OCI-LY7 (cell line): ENCODE results near the gene RPL12. TPM values are rescaled to one million over a fixed set of nuclear protein-coding genes. Genes with fewer than 3 reads are reported as not detected.

Experiments used
- BruUV-seq: library from RNA; stranded (reverse); fragments of 400-500 nt; replicated peaks from 2 replicates; lab custom pipeline; 2021; lab: Mats Ljungman, UMichigan
- CTCF ChIA-PET: fragments of 300-600 bp; sonication (Branson Sonifier 250); formaldehyde crosslinking; loops from one replicate; lab custom pipeline; 2022; ENCODE audit warnings: antibody characterized with exemption; ENCODE audit not compliant: unreplicated experiment; lab: Charles Lee
- POLR2A ChIA-PET: fragments of 300-600 bp; sonication (Branson Sonifier 250); formaldehyde crosslinking; loops from one replicate; lab custom pipeline; 2022; ENCODE audit warnings: antibody characterized with exemption; lab: Charles Lee
- DNase-seq: peaks from one replicate; pipeline ENCODE4 v3.0.0-alpha.2; 2015; ENCODE audit warnings: low spot score
- H2AFZ ChIP-seq: fragments of 200-600 bp; sonication (generic), shearing (Covaris generic); 2 replicates; pipeline ENCODE4 v1.6.1; 2014; ENCODE audit warnings: mild to moderate bottlenecking, antibody characterized with exemption, low read length, moderate library complexity
- H3K27ac ChIP-seq: fragments of 200-600 bp; sonication (generic); 2 replicates; pipeline ENCODE4 v1.5.1; 2014; ENCODE audit warnings: mixed run types, low read depth, mild to moderate bottlenecking, moderate library complexity, low read length, inconsistent platforms; ENCODE audit not compliant: poor library complexity, severe bottlenecking
- H3K36me3 ChIP-seq: fragments of 200-600 bp; sonication (generic); 2 replicates; pipeline ENCODE4 v1.6.1; 2014; ENCODE audit warnings: mild to moderate bottlenecking, antibody characterized with exemption, low read length, moderate library complexity, mixed read lengths; ENCODE audit not compliant: insufficient read depth
- H3K4me1 ChIP-seq: fragments of 200-600 bp; sonication (generic); 2 replicates; pipeline ENCODE4 v1.5.1; 2014; ENCODE audit warnings: mild to moderate bottlenecking, low read length; ENCODE audit not compliant: insufficient read depth, poor library complexity, severe bottlenecking
- H3K4me2 ChIP-seq: fragments of 200-600 bp; sonication (generic); 2 replicates; pipeline ENCODE4 v1.6.1; 2014; ENCODE audit warnings: mild to moderate bottlenecking, low read length
- H3K4me3 ChIP-seq: fragments of 200-600 bp; sonication (generic); 2 replicates; pipeline ENCODE4 v1.5.1; 2014; ENCODE audit warnings: mild to moderate bottlenecking, low read depth, low read length; ENCODE audit not compliant: poor library complexity, severe bottlenecking
- H3K79me2 ChIP-seq: fragments of 200-600 bp; sonication (generic); 2 replicates; pipeline ENCODE4 v1.6.1; 2016; ENCODE audit warnings: low read depth, mild to moderate bottlenecking, low read length, moderate library complexity, mixed read lengths; ENCODE audit not compliant: insufficient read depth
- H3K9me2 ChIP-seq: fragments of 200-600 bp; sonication (generic); 2 replicates; pipeline ENCODE4 v1.6.1; 2016; ENCODE audit warnings: mild to moderate bottlenecking, low read length, mixed read lengths; ENCODE audit not compliant: insufficient read depth
- H3K9me3 ChIP-seq: fragments of 200-600 bp; sonication (generic); 2 replicates; pipeline ENCODE4 v1.6.1; 2014; ENCODE audit warnings: mild to moderate bottlenecking, mixed run types, low read length, mixed read lengths
- H4K20me1 ChIP-seq: fragments of 200-600 bp; sonication (generic); 2 replicates; pipeline ENCODE4 v1.6.1; 2014; ENCODE audit warnings: mild to moderate bottlenecking, antibody characterized with exemption, low read length, moderate library complexity, mixed read lengths; ENCODE audit not compliant: insufficient read depth
- EZH2phosphoT487 ChIP-seq: fragments of 200-600 bp; sonication (generic); IDR thresholded peaks from 2 replicates; pipeline ENCODE4 v1.6.1; 2018; ENCODE audit warnings: low read depth, borderline replicate concordance, mild to moderate bottlenecking, mixed run types, antibody characterized with exemption, low read length, moderate library complexity, mixed read lengths
- intact Hi-C: fragments of 100-400 bp; cut with micrococcal nuclease; formaldehyde crosslinking; loops from one replicate; pipeline ENCODE4 v1.10.0; 2022; ENCODE audit not compliant: unreplicated experiment
- total RNA-seq, 2 experiments: library from RNA; depleted of rRNA in 1 of 2; stranded (reverse); fragments of >200 nt in 1 of 2; shearing (Covaris generic) in 1 of 2; gene quantifications; 2 replicates each; pipeline ENCODE4 v1.2.3, GENCODE V29; 2014 to 2022
- TF ChIP-seq, protein P1 (sequence below): fragments of 200-600 bp; sonication (generic); conservative IDR thresholded peaks from 2 replicates; pipeline ENCODE4 v1.5.1; 2014; ENCODE audit warnings: mild to moderate bottlenecking, antibody characterized with exemption, low read length, moderate library complexity, mixed read lengths

RPL12 gene
- total RNA-seq, 2 experiments from 2014 or later = 1,622 to 1,868 TPM

DNA sequence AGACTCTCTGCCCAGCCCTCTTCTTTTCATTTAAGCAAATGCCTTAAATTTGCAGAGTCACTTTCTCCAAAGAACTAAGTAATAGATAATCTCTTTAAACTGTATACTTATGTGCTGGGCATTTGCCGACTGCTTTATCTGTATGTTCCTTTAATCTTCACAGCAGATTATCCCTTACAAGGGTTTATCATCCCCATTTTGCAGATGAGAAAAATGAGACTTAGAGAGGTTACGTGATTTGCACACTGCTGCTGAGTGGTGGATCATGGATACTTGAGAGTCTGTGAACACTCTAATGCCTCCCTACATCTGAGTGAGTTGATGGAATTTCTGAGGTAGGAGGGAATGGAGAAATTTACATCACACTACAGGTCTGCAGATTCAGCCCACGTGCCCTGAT lies 22.9 kb downstream of the RPL12 start:
- ChIA-PET CTCF (no interaction called here), POLR2A (no interaction called here)
- H3K9me2 ChIP-seq = no peaks in the 10 kb centered on the region
- no peaks in the 10 kb centered on the region for H4K20me1 ChIP-seq
- intact Hi-C loops = no loop called here
- H3K4me2 ChIP-seq = no peak overlapping the region
- TF ChIP-seq, protein P1, sequence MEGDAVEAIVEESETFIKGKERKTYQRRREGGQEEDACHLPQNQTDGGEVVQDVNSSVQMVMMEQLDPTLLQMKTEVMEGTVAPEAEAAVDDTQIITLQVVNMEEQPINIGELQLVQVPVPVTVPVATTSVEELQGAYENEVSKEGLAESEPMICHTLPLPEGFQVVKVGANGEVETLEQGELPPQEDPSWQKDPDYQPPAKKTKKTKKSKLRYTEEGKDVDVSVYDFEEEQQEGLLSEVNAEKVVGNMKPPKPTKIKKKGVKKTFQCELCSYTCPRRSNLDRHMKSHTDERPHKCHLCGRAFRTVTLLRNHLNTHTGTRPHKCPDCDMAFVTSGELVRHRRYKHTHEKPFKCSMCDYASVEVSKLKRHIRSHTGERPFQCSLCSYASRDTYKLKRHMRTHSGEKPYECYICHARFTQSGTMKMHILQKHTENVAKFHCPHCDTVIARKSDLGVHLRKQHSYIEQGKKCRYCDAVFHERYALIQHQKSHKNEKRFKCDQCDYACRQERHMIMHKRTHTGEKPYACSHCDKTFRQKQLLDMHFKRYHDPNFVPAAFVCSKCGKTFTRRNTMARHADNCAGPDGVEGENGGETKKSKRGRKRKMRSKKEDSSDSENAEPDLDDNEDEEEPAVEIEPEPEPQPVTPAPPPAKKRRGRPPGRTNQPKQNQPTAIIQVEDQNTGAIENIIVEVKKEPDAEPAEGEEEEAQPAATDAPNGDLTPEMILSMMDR = no peak
- TF ChIP-seq EZH2phosphoT487 = no peak
- H3K9me3 ChIP-seq = no peaks in the 10 kb centered on the region
- peaks cover 47% of the 10 kb centered on the region for H3K36me3 ChIP-seq
- H3K27ac ChIP-seq = no peak overlapping the region
- no peak overlapping the region for H3K4me3 ChIP-seq
- H3K79me2 ChIP-seq = peaks cover 28% of the 10 kb centered on the region; the same call in 1 of the 2 replicates
- no peak for DNase-seq
- peaks cover 13% of the 10 kb centered on the region for H3K4me1 ChIP-seq
- no TSS peak for BruUV-seq
- H2AFZ ChIP-seq = no peak overlapping the region

DNA sequence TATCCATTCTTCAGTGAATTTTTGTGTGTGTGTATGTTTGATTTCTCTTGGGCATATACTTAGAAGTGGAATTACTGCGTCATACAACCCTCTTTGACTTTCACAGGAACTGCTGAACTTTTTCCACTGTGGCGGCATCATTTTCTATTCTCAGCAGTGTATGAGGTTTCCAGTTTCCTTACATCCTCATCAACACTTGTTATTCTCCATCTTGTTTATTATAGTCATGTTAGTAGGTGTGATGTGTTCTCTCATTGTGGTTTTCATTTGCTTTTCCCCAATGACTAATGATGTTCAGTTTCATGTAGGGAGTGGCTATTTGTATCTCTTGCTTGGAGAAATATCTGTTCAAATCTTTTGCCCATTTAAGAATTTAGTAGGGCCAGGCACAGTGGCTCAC lies 24.4 kb downstream of the RPL12 start:
- H3K4me2 ChIP-seq = no peak overlapping the region
- no peak for DNase-seq

DNA sequence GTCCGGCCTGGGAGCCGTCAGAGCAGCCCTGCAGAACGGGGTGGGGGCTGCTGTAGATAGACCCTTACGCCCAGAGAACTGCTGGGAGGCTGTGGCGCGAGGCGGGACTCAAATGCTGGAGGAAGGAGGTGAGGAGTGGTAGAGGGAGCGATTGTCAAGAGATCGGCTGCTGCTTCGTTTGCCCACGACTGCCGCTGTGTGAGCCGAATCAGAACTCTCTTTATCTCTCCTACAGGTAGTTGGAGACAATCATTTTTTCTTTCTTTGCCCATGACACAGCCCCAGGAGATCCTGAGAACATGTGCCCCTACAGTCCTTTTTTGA lies 26.6 kb downstream of the RPL12 start:
- peaks cover 22% of the 10 kb centered on the region for H3K4me1 ChIP-seq

More for the DNA sequence above, 24.4 kb downstream of the RPL12 start:
- ChIA-PET CTCF (no interaction called here), POLR2A (interaction anchor here (0.7 kb wide), 1 partner anchor 17 kb away, joined by 6 read pairs; no protein-coding TSS in a partner anchor)
- peaks cover 40% of the 10 kb centered on the region for H3K36me3 ChIP-seq
- no peak overlapping the region for H3K27ac ChIP-seq
- peaks cover 22% of the 10 kb centered on the region for H3K4me1 ChIP-seq
- intact Hi-C loops = no loop called here
- no peaks in the 10 kb centered on the region for H4K20me1 ChIP-seq
- no peak for TF ChIP-seq EZH2phosphoT487
- TF ChIP-seq, protein P1 = no peak
- H3K79me2 ChIP-seq = peaks cover 36% of the 10 kb centered on the region; the same call in 1 of the 2 replicates
- no peaks in the 10 kb centered on the region for H3K9me2 ChIP-seq
- H3K9me3 ChIP-seq = no peaks in the 10 kb centered on the region
- no peak overlapping the region for H2AFZ ChIP-seq
- H3K4me3 ChIP-seq = no peak overlapping the region
- BruUV-seq = TSS peak; percentile 49

More for the DNA sequence above, 26.6 kb downstream of the RPL12 start:
- Histone ChIP-seq H3K4me2 (peak overlapping the region; percentile 97), H3K79me2 (peaks cover 36% of the 10 kb centered on the region; the same call in 1 of the 2 replicates), H2AFZ (peak overlapping the region; percentile 96; the same call in 1 of the 2 replicates), H4K20me1 (no peaks in the 10 kb centered on the region), H3K36me3 (peaks cover 22% of the 10 kb centered on the region), H3K9me2 (no peaks in the 10 kb centered on the region), H3K9me3 (no peaks in the 10 kb centered on the region), H3K4me3 (peak overlapping the region; percentile 84), H3K27ac (peak overlapping the region; percentile 41)
- DNase-seq = peak; percentile 27
- intact Hi-C loops = loop anchor here (1.0 to 2.0 kb wide), 3 partner anchors 27 to 210 kb away; partner anchors contain the start of genes LRSAM1, RPL12 and SLC2A8
- POLR2A ChIA-PET = interaction anchor here (0.6 to 1.0 kb wide), 2 partner anchors 17 to 44 kb away, joined by 3 to 4 read pairs; no protein-coding TSS in a partner anchor
- BruUV-seq = no TSS peak
- TF ChIP-seq EZH2phosphoT487 = no peak
- TF ChIP-seq, protein P1 = no peak
- CTCF ChIA-PET = no interaction called here
